Astrocyte of the cerebellum (primary cell): ENCODE measurements around the gene C2orf92.

ENCODE experiments used
- DNase-seq: peaks from one replicate; pipeline ENCODE4 v3.0.0-alpha.2; 2011; ENCODE audit warnings: low read depth
- H3K4me3 ChIP-seq: 2 replicates; pipeline ENCODE4 v1.5.1; 2011; ENCODE audit warnings: mild to moderate bottlenecking, low read depth, low read length, moderate library complexity
- in situ Hi-C: cut with HindIII; loops from 2 replicates; pipeline ENCODE4 v1.10.0; 2017; ENCODE audit warnings: low sequenced_read_pairs
- TF ChIP-seq, protein P1 (sequence below): IDR thresholded peaks from 2 replicates; pipeline ENCODE4 v1.5.1; 2012; ENCODE audit warnings: low read length, low read depth, moderate library complexity, mild to moderate bottlenecking; ENCODE audit errors: missing control alignments

C2orf92 gene

DNA sequence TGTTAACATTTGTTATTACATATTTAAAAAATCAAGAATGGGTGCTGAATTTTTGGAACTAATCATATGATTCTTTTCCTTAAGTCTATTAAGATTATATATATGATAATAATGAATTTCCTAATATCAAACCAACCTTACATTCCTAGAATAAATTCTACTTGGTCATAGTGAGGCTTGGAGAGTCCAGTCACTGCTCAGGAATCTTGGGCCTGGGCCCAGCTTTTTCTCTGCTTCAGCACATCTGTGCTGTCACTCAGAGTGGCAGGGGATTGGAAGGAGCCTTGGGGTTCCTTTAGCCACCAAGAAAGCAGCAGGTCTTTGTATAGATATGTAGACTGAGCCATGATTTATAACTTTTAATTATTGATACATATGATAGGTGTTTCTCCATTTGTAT lies 24.0 kb downstream of the C2orf92 start:
- H3K4me3 ChIP-seq = no peak overlapping the region
- TF ChIP-seq, protein P1, sequence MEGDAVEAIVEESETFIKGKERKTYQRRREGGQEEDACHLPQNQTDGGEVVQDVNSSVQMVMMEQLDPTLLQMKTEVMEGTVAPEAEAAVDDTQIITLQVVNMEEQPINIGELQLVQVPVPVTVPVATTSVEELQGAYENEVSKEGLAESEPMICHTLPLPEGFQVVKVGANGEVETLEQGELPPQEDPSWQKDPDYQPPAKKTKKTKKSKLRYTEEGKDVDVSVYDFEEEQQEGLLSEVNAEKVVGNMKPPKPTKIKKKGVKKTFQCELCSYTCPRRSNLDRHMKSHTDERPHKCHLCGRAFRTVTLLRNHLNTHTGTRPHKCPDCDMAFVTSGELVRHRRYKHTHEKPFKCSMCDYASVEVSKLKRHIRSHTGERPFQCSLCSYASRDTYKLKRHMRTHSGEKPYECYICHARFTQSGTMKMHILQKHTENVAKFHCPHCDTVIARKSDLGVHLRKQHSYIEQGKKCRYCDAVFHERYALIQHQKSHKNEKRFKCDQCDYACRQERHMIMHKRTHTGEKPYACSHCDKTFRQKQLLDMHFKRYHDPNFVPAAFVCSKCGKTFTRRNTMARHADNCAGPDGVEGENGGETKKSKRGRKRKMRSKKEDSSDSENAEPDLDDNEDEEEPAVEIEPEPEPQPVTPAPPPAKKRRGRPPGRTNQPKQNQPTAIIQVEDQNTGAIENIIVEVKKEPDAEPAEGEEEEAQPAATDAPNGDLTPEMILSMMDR = no peak
- in situ Hi-C loops = no loop called here
- no peak for DNase-seq

DNA sequence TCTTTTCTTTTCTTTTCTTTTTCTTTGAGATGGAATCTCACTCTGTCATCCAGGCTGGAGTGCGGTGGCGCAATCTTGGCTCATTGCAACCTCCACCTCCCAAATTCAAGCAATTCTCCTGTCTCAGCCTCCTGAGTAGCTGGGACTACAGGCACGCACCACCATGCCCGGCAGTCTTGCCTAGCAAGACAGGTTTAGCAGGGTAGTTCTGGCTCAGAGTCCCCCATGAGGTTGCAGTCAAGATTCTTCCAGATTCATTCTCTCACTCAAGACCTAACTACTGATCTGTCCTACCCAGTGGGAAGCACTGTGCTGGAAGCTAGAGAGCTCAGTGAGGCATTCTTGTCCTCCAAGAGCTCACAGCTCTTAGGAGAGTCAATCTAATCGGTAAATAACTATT lies 26.2 kb downstream of the C2orf92 start:
- TF ChIP-seq, protein P1 = no peak
- in situ Hi-C loops = no loop called here
- DNase-seq = no peak

DNA sequence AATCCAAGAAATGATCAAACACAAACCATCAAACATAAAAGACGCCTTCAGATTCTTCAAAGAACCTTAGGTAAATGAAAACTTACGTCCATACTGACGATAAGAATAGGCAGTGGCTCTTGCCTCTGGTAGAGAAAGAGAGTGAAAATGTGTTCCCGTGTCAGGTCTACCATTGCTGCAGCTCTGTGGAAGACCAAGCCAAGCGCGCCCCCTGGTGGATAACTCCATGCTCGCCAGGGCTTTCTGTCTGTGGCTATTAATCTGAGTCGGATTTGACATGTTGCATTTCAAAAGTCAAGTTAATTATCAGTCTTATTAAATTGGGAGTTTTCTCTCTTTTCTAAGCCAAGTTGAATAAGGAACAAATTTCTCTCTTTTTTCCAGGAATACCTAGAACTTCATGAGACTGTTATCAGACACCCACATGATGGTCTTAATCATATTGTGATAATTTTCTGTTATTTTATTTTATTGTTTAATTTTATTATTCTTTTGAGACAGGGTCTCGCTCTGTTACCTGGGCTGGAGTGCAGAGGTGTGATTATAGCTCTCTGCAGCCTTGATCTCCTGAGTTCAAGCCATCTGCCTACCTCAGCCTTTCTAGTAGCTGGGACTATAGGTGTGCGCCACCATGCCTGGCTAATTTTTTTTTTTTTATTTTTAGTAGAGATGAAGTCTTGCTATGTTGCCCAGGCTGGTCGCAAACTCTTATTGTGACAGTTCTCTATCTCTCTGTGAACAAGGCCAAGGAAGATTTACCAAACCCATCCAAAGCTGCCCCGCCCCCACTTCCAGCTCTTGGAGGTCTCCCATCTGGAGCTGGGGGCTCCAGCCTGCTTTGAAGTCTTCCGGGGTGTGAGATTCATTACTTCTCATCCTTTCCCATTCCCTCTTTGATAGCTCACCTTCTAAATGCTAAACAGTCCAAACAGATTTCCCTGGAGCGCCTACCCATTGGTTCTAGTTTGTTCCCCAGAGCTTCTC lies 28.0 kb downstream of the C2orf92 start:
- TF ChIP-seq, protein P1 = peak; percentile 90
- in situ Hi-C loops = no loop called here

More for the DNA sequence above, 26.2 kb downstream of the C2orf92 start:
- H3K4me3 ChIP-seq = no peak overlapping the region

DNA sequence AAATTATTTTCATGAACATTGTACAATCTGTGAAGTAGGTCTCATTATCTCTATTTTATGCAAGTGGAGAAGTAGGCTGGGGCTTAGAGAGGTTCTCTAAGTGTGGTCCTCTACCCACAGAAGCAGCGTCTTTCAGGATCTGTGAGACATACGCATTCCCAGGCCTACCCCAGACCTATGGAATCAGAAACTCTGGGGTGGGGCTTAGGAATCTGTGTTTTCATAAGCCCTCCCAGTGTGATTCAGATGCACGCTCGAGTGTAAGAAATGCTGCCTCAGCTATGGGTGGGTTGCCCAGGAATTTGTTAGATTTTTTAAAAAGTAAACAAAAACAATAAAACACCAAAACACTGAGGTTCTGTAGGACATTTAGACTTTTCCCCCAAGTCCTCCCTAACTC lies 29.0 kb downstream of the C2orf92 start:
- in situ Hi-C loops = no loop called here
- TF ChIP-seq, protein P1 = no peak
- no peak overlapping the region for H3K4me3 ChIP-seq
- no peak for DNase-seq

More for the DNA sequence above, 28.0 kb downstream of the C2orf92 start:
- DNase-seq = peak; percentile 69
- no peak overlapping the region for H3K4me3 ChIP-seq

DNA sequence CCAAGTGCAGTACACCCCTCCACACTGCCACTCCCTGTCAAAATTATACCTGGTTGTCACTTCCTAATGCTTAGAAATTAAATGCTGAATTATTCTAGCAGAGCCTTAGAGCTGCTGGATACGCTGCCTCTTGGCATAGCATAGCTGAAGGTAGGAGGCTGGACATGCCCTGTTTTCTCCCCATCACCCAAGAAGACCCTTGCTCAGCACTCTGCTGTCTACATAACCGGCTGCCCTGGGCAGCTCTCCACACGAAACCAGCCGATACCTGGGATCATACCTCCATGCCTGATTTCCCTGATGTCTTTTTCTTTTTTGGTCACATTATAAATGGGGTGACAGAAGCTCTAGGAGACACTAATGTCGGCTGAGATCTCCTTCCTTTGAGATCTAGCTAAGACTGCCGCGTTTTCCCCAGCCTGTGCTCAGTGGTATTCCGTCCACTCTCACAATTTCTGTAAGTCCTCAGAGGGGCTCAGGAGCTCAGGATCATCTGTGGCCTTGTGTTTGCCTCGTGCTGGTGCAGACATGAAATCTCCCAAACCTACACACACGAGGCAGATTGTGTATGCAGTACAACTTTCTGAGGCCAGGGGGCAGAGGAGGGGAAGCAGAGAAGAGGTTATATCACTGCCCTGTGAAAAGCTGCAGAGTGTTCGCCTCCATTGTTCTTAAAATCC lies 30.4 kb downstream of the C2orf92 start:
- in situ Hi-C loops = no loop called here
- no peak overlapping the region for H3K4me3 ChIP-seq
- TF ChIP-seq, protein P1 = peak; percentile 88
- peak; percentile 42 for DNase-seq

DNA sequence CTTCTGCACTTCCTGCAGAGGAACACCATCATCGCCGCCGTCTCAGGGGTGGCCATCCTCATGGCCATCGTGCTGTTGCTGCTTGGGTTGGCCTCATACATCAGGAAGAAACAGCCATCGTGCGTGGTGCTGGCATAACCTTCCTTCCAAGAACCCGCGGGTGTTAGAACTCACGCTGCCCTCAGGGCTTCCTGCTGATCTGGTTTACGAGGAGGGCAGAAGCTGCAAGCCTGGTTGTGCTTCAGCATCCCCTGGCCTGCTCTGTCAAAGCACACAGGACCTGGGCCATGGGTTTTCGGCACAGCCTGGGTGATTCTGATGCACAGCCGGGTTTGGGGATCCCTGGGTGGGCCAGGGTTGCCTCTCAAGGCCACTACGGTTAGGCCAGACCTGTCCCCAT lies 31.7 kb downstream of the C2orf92 start:
- H3K4me3 ChIP-seq = no peak overlapping the region
- in situ Hi-C loops = no loop called here
- TF ChIP-seq, protein P1 = no peak
- DNase-seq = no peak
